Small intestine (tissue), 7 donors: Measurements from ENCODE around the gene PRPF19. TPM values are rescaled to one million over a fixed set of nuclear protein-coding genes. Genes with fewer than 3 reads are reported as not detected.

Source experiments
- DNase-seq, 2 donors: peaks; one replicate each; pipeline versions ENCODE4 v3.0.0 to v3.0.0-alpha.2; 2013
- FAIRE-seq: peaks from 2 replicates; lab custom pipeline; 2012; peaks lifted over from hg19 to GRCh38; lab: Jason Lieb, UNC
- H3K27ac ChIP-seq, 3 donors: one replicate each; pipeline ENCODE4 v1.5.1; 2013; ENCODE audit warnings: low read length in 2 of 3, mild to moderate bottlenecking in 2 of 3, control low read depth in 1 of 3, inconsistent platforms in 1 of 3, low read depth in 1 of 3, moderate library complexity in 1 of 3
- H3K27me3 ChIP-seq, 3 donors: one replicate each; pipeline ENCODE4 v1.6.1; 2013; ENCODE audit warnings: low read length in 3 of 3, inconsistent platforms in 1 of 3; ENCODE audit not compliant: control insufficient read depth in 3 of 3, insufficient read depth in 3 of 3
- H3K36me3 ChIP-seq, 3 donors: one replicate each; pipeline ENCODE4 v1.6.1; 2013; ENCODE audit warnings: low read length in 3 of 3, inconsistent platforms in 1 of 3, low read depth in 1 of 3, mild to moderate bottlenecking in 1 of 3, moderate library complexity in 1 of 3; ENCODE audit not compliant: control insufficient read depth in 3 of 3, insufficient read depth in 2 of 3
- H3K4me1 ChIP-seq, 3 donors: one replicate each; pipeline ENCODE4 v1.6.1; 2013; ENCODE audit warnings: low read length in 2 of 3, inconsistent platforms in 1 of 3, low read depth in 1 of 3, mild to moderate bottlenecking in 1 of 3, moderate library complexity in 1 of 3; ENCODE audit not compliant: control insufficient read depth in 3 of 3, insufficient read depth in 2 of 3
- H3K4me3 ChIP-seq, 3 donors: one replicate each; pipeline ENCODE4 v1.5.1; 2013; ENCODE audit warnings: low read length in 3 of 3, control low read depth in 1 of 3, inconsistent platforms in 1 of 3, low read depth in 1 of 3, mild to moderate bottlenecking in 1 of 3, moderate library complexity in 1 of 3
- H3K9me3 ChIP-seq, 2 donors: one replicate each; pipeline ENCODE4 v1.6.1; 2013; ENCODE audit warnings: low read depth in 1 of 2, low read length in 1 of 2; ENCODE audit not compliant: control insufficient read depth in 2 of 2, insufficient read depth in 1 of 2
- WGBS, 3 donors: extraction: QIAGEN DNeasy Blood & Tissue Kit; methylation state at CpG; one replicate each; pipeline ENCODE4 v1.1.7; 2013; 5-methylcytosine and 5-hydroxymethylcytosine counted together
- polyA plus RNA-seq, 4 donors: library from polyadenylated mRNA; stranded (reverse) in 3 of 4; unstranded in 1 of 4; fragments of 200-250 nt in 3 of 4; fragments of 120-200 nt in 1 of 4; gene quantifications; one replicate each; pipeline versions ENCODE4 v1.2.1 to v1.2.3, GENCODE V29; 2013
- donor health status: healthy with polysubstance abuse.
- donor health status: control.
- donor health status: control.
- donor health status: Bipolar disorder and iron deficiency.
- donor health status: healthy.

PRPF19 gene
- polyA plus RNA-seq, 4 donors: 47.9 to 103 (median 80.7) TPM

DNA sequence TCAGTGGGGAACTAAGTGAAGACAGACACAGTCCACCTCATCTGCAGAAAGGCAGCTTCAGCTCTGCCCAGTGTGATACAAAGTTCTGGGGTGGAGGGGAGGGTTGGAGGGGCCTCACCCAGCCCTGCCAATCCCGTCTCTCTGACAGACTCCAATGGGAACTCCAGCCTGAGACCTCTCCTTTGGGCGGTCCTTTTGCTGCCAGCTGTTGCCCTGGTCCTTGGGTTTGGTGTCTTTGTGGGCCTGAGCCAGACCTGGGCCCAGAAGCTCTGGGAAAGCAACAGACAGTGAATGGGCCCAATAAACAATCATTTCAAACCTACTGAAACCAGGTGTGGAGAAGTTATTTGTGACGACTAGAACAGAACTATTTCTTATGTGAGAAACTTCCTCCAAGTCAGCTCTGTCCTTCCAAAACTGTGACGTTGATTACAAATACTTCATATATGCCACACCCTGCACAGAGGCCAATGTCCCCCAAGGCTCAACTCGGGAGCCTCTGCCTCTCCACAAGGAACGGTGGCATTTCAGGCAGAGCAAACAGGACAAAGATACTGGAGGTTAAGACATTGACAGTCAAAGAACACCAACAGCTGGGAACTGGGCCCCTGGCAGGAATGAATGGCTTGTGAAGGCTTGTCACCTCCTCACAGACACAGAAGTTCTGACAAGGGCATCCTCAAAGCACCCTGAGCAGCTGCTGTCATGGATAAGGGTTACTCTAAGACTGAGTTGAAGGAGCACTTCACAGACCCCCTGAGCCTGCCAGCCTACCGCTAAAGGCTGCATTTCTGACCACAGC lies 30.8 kb downstream of the PRPF19 start:
- WGBS, 3 donors: 58 to 68% (median 68%) methylated on average over 7 of the region's 7 CpGs
- no peak for FAIRE-seq
- H3K27me3 ChIP-seq: no peaks in the 10 kb centered on the region
- DNase-seq: peak; percentile 37 to 55
- peaks cover 0 to 22% (median 0%) of the 10 kb centered on the region in 3 donors for H3K4me1 ChIP-seq
- no peaks in the 10 kb centered on the region for H3K9me3 ChIP-seq
- peaks cover 0 to 17% (median 5%) of the 10 kb centered on the region in 3 donors for H3K36me3 ChIP-seq
- H3K4me3 ChIP-seq: no peak overlapping the region
- peak overlapping the region in 1 of 3 donors; percentile 42 for H3K27ac ChIP-seq

DNA sequence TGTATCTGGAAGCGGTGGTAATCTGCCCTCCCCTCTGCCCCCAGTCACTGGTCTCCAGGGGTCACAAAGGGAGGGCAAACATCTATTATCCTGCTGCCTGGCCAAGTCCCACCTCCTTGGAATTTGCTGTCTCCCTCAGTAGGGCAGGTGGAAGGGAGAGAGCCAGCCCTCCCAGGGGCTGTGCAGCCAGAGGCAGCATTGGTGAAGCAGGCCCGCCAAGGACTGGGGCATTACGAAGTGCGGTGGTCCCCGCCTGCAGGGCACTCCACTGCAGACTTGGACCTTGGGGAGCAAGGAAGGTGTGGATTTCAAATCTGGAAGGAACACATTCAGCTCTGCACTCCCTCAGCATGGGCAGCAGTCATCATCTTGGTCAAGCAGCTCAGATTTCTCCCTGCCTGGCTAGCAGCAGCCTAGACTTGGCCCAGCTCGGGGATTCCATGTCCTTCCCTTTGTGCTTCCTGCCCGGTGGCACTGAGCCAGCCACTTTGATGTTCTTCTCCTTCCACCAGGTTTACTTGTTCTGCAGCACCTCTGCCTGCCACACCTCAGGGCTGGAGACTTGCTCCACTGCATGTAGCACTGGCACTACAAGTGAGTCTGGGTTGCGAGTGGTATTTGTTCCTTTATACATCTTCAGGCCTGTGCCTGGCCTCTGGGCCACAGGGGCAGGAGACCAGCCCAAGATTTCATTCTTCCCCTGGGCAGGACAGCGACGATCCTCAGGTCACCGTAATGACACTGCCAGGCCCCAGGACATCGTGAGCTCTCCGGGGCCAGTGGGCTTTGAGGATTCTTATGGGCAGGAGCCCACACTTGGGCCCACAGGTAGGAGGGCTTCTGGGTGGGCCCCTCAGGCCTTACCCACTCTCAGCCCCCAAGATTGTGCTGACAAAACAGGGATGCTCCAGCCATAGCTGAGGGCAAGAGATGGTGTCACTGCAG lies 31.7 kb downstream of the PRPF19 start:
- Histone ChIP-seq H3K4me3 (no peak overlapping the region), H3K9me3 (no peaks in the 10 kb centered on the region), H3K4me1 (peaks cover 0 to 22% (median 0%) of the 10 kb centered on the region in 3 donors), H3K27me3 (no peaks in the 10 kb centered on the region), H3K27ac (no peak overlapping the region), H3K36me3 (peaks cover 0 to 10% (median 5%) of the 10 kb centered on the region in 3 donors)
- no peak for DNase-seq
- WGBS, 3 donors: 90 to 98% (median 91%) methylated on average over 13 of the region's 13 CpGs
- FAIRE-seq: no peak

DNA sequence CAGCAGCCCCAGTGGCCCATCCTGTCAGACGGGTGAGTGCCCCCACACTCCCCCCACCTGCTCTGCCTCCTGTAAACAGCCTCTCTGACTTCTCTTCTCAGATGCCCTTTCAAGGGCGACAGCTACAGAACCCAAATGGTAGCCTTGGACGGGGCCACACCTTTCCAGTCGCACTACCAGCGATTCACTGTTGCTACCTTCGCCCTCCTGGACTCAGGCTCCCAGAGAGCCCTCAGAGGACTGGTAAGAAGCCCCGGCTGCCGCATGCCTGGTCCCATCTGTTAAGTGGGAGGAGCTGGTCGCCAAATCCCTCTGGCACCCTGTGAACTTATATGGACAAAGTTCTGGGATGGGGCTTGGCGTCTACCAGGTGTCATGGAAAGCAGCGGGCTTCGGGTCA lies 32.9 kb downstream of the PRPF19 start:
- FAIRE-seq: no peak
- 56 to 84% (median 78%) methylated on average over 12 of the region's 12 CpGs for WGBS, 3 donors
- no peak for DNase-seq

DNA sequence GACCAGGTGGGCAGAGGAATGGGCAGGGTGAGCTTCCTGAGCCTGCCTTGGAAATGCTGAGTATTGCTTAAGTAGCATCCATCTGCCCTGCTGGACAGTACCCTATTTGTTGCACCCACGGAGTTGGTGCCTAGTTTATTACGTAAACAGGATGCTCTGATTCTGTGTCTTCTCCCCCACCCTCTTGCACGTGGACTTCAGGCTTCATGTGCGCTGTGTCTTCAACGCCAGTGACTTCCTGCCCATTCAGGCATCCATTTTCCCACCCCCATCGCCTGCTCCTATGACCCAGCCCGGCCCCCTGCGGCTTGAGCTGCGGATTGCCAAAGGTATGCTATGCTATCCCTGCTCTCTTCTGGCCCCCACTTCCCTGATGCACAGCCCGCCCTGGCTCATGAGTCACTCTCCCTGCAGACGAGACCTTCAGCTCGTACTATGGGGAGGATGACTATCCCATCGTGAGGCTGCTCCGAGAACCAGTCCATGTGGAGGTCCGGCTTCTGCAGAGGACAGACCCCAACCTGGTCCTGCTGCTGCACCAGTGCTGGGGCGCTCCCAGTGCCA lies 33.3 kb downstream of the PRPF19 start:
- FAIRE-seq (no peak), DNase-seq (no peak)
- peak overlapping the region in 1 of 3 donors; percentile 61 for H3K27ac ChIP-seq
- H3K27me3 ChIP-seq: no peaks in the 10 kb centered on the region
- peaks cover 0 to 10% (median 0%) of the 10 kb centered on the region in 3 donors for H3K36me3 ChIP-seq
- no peaks in the 10 kb centered on the region for H3K9me3 ChIP-seq
- no peak overlapping the region for H3K4me3 ChIP-seq
- WGBS, 3 donors: 68 to 84% (median 76%) methylated on average over 16 of the region's 16 CpGs
- peaks cover 0 to 22% (median 0%) of the 10 kb centered on the region in 3 donors for H3K4me1 ChIP-seq

More for the DNA sequence above, 32.9 kb downstream of the PRPF19 start:
- Histone ChIP-seq H3K36me3 (peaks cover 0 to 10% (median 0%) of the 10 kb centered on the region in 3 donors), H3K4me3 (no peak overlapping the region), H3K27me3 (no peaks in the 10 kb centered on the region), H3K4me1 (peaks cover 0 to 22% (median 0%) of the 10 kb centered on the region in 3 donors), H3K27ac (peak overlapping the region in 1 of 3 donors; percentile 12), H3K9me3 (no peaks in the 10 kb centered on the region)

DNA sequence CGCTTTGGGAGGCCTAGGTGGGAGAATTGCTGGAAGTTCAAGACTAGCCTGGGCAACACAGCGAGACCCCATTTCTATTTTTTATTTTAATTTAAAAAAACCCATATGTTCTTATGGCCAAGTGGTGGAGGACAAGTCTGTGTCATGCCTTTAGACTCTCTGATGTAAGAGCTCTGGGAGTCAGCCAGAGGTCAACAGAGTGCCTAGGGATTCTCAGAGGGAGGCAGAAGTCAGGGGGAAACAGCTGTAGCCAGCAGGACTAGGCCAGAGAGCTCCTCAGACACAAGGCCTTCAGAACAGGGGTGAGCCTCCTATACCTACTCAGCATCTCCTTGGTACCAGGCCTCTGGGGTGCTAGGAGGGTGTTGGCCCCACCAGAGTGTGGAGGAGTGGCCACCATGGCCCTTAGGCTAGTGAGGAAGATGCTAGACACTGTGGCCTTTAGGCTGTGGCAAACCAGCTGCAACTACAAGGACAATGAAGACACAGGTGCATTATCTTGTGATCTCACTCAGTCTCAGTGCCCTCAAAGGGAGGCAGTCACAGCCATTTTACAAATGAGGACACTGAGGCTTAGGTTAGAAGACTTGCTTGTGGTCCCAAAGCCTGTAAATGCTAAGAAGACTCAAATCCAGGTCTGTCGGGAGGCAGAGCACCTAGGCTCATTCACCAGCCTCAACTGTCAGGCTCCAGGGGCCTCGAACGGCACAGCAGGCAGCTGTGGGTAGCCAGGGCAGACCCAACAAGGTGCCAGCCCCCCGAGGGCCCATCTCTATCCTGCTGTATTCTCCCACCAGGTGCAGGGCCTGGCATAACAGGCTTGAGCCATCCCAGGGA lies 34.0 kb downstream of the PRPF19 start:
- WGBS, 3 donors: 88 to 95% (median 88%) methylated on average over 6 of the region's 6 CpGs
- peaks cover 0 to 10% (median 0%) of the 10 kb centered on the region in 3 donors for H3K36me3 ChIP-seq
- H3K4me3 ChIP-seq: no peak overlapping the region
- peaks cover 0 to 22% (median 0%) of the 10 kb centered on the region in 3 donors for H3K4me1 ChIP-seq
- FAIRE-seq (no peak), DNase-seq (no peak)
- H3K9me3 ChIP-seq: no peaks in the 10 kb centered on the region
- no peaks in the 10 kb centered on the region for H3K27me3 ChIP-seq
- H3K27ac ChIP-seq: peak overlapping the region in 1 of 3 donors; percentile 61

DNA sequence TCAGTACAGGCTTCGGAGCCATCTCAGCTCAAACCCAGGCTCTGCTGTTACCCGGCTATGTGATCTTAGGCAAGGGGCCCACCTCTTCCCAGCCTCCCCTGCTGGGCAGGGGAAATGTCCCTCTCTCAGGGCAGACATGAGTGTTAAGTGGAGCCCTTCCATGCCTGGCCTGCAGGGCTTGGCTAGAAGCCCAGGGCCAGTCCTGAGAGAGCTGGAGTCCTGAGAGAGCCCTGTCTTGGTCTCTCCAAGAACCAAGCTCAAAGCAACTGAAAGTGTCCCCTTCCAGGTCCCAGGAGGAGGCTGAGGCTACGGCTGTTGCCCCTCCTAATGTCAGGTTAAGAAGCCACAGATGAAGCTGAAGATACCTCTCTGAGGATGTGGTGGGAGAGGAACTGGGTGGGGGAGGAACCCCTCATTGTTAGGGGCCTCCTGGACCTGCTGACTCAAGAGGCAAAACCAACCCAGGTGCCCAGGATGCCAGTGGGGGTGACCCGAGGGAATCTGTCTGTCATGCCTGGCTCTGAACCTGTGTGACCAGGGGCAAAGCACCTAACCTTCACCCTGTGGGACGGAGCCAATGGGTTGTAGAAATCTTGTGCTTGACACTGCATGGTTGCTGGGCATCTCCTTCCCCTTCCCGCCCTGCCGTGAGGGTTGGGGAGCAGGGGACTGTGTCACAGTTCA lies 34.9 kb downstream of the PRPF19 start:
- FAIRE-seq (no peak), DNase-seq (no peak)
- 68 to 81% (median 74%) methylated on average over 7 of the region's 7 CpGs for WGBS, 3 donors
- Histone ChIP-seq H3K27me3 (no peaks in the 10 kb centered on the region), H3K9me3 (no peaks in the 10 kb centered on the region), H3K4me3 (no peak overlapping the region), H3K4me1 (peaks cover 0 to 22% (median 0%) of the 10 kb centered on the region in 3 donors), H3K36me3 (peaks cover 0 to 10% (median 0%) of the 10 kb centered on the region in 3 donors), H3K27ac (peak overlapping the region in 1 of 3 donors; percentile 46)

DNA sequence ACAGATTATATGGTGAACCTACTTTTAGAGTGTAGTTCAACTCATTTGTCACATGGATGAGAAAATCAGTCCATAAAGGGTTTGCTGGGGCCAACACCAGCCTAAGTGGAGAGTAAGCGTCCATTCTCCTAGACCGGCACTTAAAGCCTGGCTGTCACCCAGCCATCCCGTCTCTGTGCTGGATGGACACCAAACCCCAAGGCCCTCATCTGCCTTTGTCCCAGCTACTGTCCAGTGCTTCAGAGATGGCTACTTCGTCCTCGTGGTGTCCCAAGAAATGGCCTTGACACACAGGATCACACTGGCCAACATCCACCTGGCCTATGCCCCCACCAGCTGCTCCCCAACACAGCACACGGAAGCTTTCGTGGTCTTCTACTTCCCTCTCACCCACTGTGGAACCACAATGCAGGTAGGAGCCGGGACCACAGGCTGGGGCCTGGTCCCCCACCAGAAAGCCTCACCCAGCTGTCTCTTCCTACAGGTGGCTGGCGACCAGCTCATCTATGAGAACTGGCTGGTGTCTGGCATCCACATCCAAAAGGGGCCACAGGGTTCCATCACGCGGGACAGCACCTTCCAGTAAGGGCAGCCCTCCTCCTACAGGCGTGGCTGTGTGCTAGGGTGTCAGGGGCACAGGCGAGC lies 35.5 kb downstream of the PRPF19 start:
- H3K9me3 ChIP-seq: no peaks in the 10 kb centered on the region
- H3K27me3 ChIP-seq: no peaks in the 10 kb centered on the region
- H3K27ac ChIP-seq: peak overlapping the region in 1 of 3 donors; percentile 46
- FAIRE-seq (no peak), DNase-seq (no peak)
- WGBS, 3 donors: 72 to 84% (median 74%) methylated on average over 13 of the region's 13 CpGs
- H3K36me3 ChIP-seq: peaks cover 0 to 10% (median 0%) of the 10 kb centered on the region in 3 donors
- no peak overlapping the region for H3K4me3 ChIP-seq
- H3K4me1 ChIP-seq: peaks cover 0 to 18% (median 0%) of the 10 kb centered on the region in 3 donors
